CD4-positive, CD25-positive, alpha-beta regulatory T cell (primary cell): ENCODE data around the gene CCDC175. TPM values are rescaled to one million over a fixed set of nuclear protein-coding genes. Genes with fewer than 3 reads are reported as not detected.

Source experiments
- ATAC-seq, 2 donors: fragments of 150-1000 bp; cut with Tn5 transposase; one replicate each; pipeline ENCODE4 v1.10.0; 2021; ENCODE audit warnings: low read depth in 2 of 2, moderate number of reproducible peaks in 2 of 2, moderate library complexity in 1 of 2
- DNase-seq, 3 donors: peaks; one replicate each; pipeline versions ENCODE4 v3.0.0 to v3.0.0-alpha.2; 2012 to 2022; ENCODE audit warnings: mixed read lengths in 1 of 3
- H3K27ac ChIP-seq: one replicate; pipeline ENCODE4 v1.7.0; 2013; ENCODE audit warnings: mild to moderate bottlenecking, low read length; ENCODE audit not compliant: insufficient read depth, poor library complexity, severe bottlenecking
- H3K27me3 ChIP-seq: one replicate; pipeline ENCODE4 v1.7.0; 2013; ENCODE audit warnings: low read length; ENCODE audit not compliant: control insufficient read depth, insufficient read depth
- H3K36me3 ChIP-seq: one replicate; pipeline ENCODE4 v1.7.0; 2013; ENCODE audit warnings: mild to moderate bottlenecking, low read length, moderate library complexity; ENCODE audit not compliant: control insufficient read depth, insufficient read depth
- H3K4me1 ChIP-seq: 2 replicates; pipeline ENCODE4 v1.7.0; 2013; ENCODE audit warnings: mild to moderate bottlenecking, low read length; ENCODE audit not compliant: insufficient read depth, control insufficient read depth, poor library complexity, severe bottlenecking
- H3K4me3 ChIP-seq: one replicate; pipeline ENCODE4 v1.7.0; 2013; ENCODE audit warnings: low read depth, mild to moderate bottlenecking, low read length, moderate library complexity
- H3K9me3 ChIP-seq, 2 experiments: 1 replicate in 1 of 2; 2 replicates in 1 of 2; pipeline ENCODE4 v1.7.0; 2013; ENCODE audit warnings: low read length in 2 of 2, mild to moderate bottlenecking in 1 of 2, moderate library complexity in 1 of 2; ENCODE audit not compliant: control insufficient read depth in 2 of 2
- H3K27ac Mint-ChIP-seq, 3 donors: one replicate each; pipeline ENCODE4 v1.8.0; 2020 to 2022; ENCODE audit warnings: mild to moderate bottlenecking in 3 of 3, mixed read lengths in 3 of 3, moderate library complexity in 2 of 3
- H3K27me3 Mint-ChIP-seq: one replicate; pipeline ENCODE4 v1.8.0; 2022; ENCODE audit warnings: mild to moderate bottlenecking, mixed read lengths
- H3K36me3 Mint-ChIP-seq: one replicate; pipeline ENCODE4 v1.8.0; 2020; ENCODE audit warnings: mixed read lengths
- H3K4me1 Mint-ChIP-seq, 4 donors: one replicate each; pipeline ENCODE4 v1.8.0; 2020 to 2022; ENCODE audit warnings: mixed read lengths in 4 of 4, mild to moderate bottlenecking in 1 of 4
- H3K4me3 Mint-ChIP-seq, 4 donors: one replicate each; pipeline ENCODE4 v1.8.0; 2020 to 2022; ENCODE audit warnings: mild to moderate bottlenecking in 4 of 4, mixed read lengths in 4 of 4, moderate library complexity in 3 of 4
- H3K9me3 Mint-ChIP-seq, 7 donors: one replicate each; pipeline ENCODE4 v1.8.0; 2020 to 2022; ENCODE audit warnings: mixed read lengths in 7 of 7, mild to moderate bottlenecking in 3 of 7, moderate library complexity in 2 of 7
- polyA plus RNA-seq, 4 donors: library from polyadenylated mRNA; unstranded; fragments of 300-500 nt; fragmentation: Illumina TruSeq; gene quantifications; one replicate each; pipeline ENCODE4 v1.2.3, GENCODE V29; 2021
- total RNA-seq: library from RNA; stranded (reverse); gene quantifications from one replicate; pipeline ENCODE4 v1.2.3, GENCODE V29; 2022

CCDC175 gene
- total RNA-seq (0.22 TPM), polyA plus RNA-seq (not detected)

DNA sequence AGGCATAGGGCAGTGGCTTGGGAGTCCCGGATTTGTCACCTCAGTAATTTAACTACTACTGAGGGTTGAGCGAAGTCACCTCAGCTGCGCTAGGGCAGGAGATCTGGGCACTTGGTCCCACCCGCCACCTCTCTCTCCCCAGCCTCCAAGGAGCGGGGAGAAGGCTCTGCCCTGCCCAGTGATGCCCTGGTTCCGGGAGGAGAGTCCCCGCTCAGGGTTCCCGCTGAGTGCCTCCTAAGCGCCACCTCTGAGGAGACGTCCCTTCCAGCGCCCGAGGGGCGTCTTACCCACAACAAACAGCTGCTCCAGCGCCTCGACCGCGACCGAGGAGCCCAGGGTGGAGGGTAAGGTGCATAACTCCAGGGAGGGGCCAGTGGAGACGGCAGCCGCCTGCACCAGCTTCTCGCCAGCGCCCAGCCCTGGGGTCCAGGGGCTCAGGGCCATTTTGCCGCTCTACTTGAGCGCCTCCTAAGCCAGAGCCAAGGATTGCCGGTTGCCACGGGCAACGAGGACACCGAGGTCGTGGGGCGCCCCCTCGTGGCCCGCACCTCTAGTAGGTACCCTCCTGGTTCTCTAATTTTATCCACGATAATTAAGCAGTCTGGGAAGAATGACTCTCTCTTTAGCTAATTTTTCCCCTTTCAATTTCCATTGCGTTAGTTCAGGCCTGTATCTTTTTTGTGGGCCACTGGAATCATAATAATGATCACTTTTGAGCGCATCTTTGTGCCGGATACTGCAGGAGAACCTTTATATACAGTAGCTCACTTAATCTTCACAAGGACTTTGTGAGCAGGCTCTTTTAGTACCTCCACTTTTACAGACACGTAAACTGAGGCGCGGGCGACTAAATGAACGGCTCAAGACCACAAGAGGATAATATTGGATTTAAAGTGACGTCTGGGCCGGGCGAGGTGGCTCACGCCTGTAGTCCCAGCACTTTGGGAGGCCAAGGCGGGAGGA is at the start of gene CCDC175:
Gene CCDC175 (minus strand): TSS at position 481 of the 963 bp plus-strand sequence. CDS start 37 bp downstream, at position 444.
- H3K4me3 ChIP-seq: peak within 1 kb of the TSS; percentile 28
- H3K27ac Mint-ChIP-seq: no peak within 1 kb of the TSS

GRCh38 chr14:59622631-59623030 is 46.0 kb upstream of the CCDC175 start:
- no peak overlapping the region for H3K4me3 ChIP-seq
- peaks cover 2% of the 10 kb centered on the region for H3K27me3 ChIP-seq
- ATAC-seq (no peak), DNase-seq (no peak)
- H3K36me3 ChIP-seq: no peaks in the 10 kb centered on the region
- peaks cover 7% of the 10 kb centered on the region for H3K27me3 Mint-ChIP-seq
- H3K27ac Mint-ChIP-seq: no peak overlapping the region
- no peaks in the 10 kb centered on the region for H3K36me3 Mint-ChIP-seq
- H3K4me1 Mint-ChIP-seq: no peaks in the 10 kb centered on the region
- no peak overlapping the region for H3K27ac ChIP-seq
- no peaks in the 10 kb centered on the region for H3K4me1 ChIP-seq
- peaks cover 0 to 2% (median 0%) of the 10 kb centered on the region in 7 donors for H3K9me3 Mint-ChIP-seq
- H3K4me3 Mint-ChIP-seq: no peak overlapping the region
- H3K9me3 ChIP-seq: no peaks in the 10 kb centered on the region

More for the DNA sequence above, at the start of gene CCDC175:
- Histone ChIP-seq H3K9me3 (no peaks in the 10 kb centered on the region), H3K36me3 (no peaks in the 10 kb centered on the region), H3K4me1 (peaks cover 15% of the 10 kb centered on the region), H3K27ac (no peak within 1 kb of the TSS), H3K27me3 (peaks cover 18% of the 10 kb centered on the region)
- peak within 1 kb of the TSS; percentile 4 to 94 (median 78) for H3K4me3 Mint-ChIP-seq
- H3K9me3 Mint-ChIP-seq: peaks cover 0 to 2% (median 0%) of the 10 kb centered on the region in 7 donors
- DNase-seq: peak; percentile 62 to 80 (median 70)
- peak; percentile 87 to 89 for ATAC-seq
- no peaks in the 10 kb centered on the region for H3K36me3 Mint-ChIP-seq
- peaks cover 32% of the 10 kb centered on the region for H3K27me3 Mint-ChIP-seq
- peaks cover 0 to 14% (median 7%) of the 10 kb centered on the region in 4 donors for H3K4me1 Mint-ChIP-seq

DNA sequence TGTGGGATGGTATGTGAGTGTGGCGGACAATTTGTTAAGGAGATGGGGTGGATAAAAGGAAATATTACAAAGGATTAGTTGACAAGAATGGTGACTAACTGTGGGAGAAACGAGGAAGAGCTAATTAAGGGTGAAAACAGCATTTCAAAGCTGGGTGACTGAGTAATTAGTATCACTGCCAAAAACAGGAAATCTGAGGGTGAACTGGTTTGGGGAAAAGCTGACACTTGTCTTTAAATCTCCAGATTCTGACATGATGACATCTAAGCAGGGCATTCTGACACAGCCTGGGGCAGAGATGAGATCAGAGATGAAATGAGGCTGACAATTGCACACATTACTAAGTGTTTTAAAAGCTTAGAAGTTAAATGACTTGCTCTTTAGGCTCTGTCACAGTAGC is 42.4 kb upstream of the CCDC175 start:
- DNase-seq (no peak), ATAC-seq (no peak)
- Histone ChIP-seq H3K4me1 (no peaks in the 10 kb centered on the region), H3K27ac (no peak overlapping the region), H3K4me3 (no peak overlapping the region), H3K27me3 (no peaks in the 10 kb centered on the region), H3K36me3 (no peaks in the 10 kb centered on the region), H3K9me3 (no peaks in the 10 kb centered on the region)
- Mint-ChIP-seq H3K36me3 (no peaks in the 10 kb centered on the region), H3K27me3 (peaks cover 4% of the 10 kb centered on the region), H3K27ac (no peak overlapping the region), H3K4me3 (no peak overlapping the region), H3K9me3 (peaks cover 0 to 2% (median 0%) of the 10 kb centered on the region in 7 donors), H3K4me1 (no peaks in the 10 kb centered on the region)

- H3K36me3 Mint-ChIP-seq: no peaks in the 10 kb centered on the region
- Histone ChIP-seq H3K4me1 (no peaks in the 10 kb centered on the region), H3K36me3 (no peaks in the 10 kb centered on the region), H3K27ac (no peak overlapping the region), H3K4me3 (no peak overlapping the region), H3K27me3 (peaks cover 2% of the 10 kb centered on the region), H3K9me3 (no peaks in the 10 kb centered on the region)
- peaks cover 0 to 2% (median 0%) of the 10 kb centered on the region in 7 donors for H3K9me3 Mint-ChIP-seq
- DNase-seq (no peak), ATAC-seq (no peak)
- peaks cover 11% of the 10 kb centered on the region for H3K27me3 Mint-ChIP-seq
- H3K4me1 Mint-ChIP-seq: no peaks in the 10 kb centered on the region
- no peak overlapping the region for H3K4me3 Mint-ChIP-seq
- H3K27ac Mint-ChIP-seq: no peak overlapping the region
These were observed 24.4 kb upstream of the CCDC175 start for GRCh38 chr14:59601056-59601455.

- Mint-ChIP-seq H3K36me3 (no peaks in the 10 kb centered on the region), H3K27me3 (peaks cover 8% of the 10 kb centered on the region), H3K4me1 (no peaks in the 10 kb centered on the region), H3K4me3 (no peak overlapping the region), H3K27ac (no peak overlapping the region), H3K9me3 (peaks cover 0 to 2% (median 0%) of the 10 kb centered on the region in 7 donors)
- DNase-seq (no peak), ATAC-seq (no peak)
- Histone ChIP-seq H3K4me3 (no peak overlapping the region), H3K36me3 (no peaks in the 10 kb centered on the region), H3K27ac (no peak overlapping the region), H3K4me1 (no peaks in the 10 kb centered on the region), H3K9me3 (no peaks in the 10 kb centered on the region), H3K27me3 (peaks cover 2% of the 10 kb centered on the region)
These were observed 23.8 kb upstream of the CCDC175 start for GRCh38 chr14:59600211-59600945.

GRCh38 chr14:59595071-59595470 is 18.5 kb upstream of the CCDC175 start:
- Mint-ChIP-seq H3K4me1 (no peaks in the 10 kb centered on the region), H3K27me3 (peaks cover 6% of the 10 kb centered on the region), H3K36me3 (no peaks in the 10 kb centered on the region), H3K4me3 (no peak overlapping the region), H3K9me3 (peaks cover 0 to 8% (median 0%) of the 10 kb centered on the region in 7 donors), H3K27ac (no peak overlapping the region)
- Histone ChIP-seq H3K27me3 (peaks cover 4% of the 10 kb centered on the region), H3K36me3 (no peaks in the 10 kb centered on the region), H3K9me3 (no peaks in the 10 kb centered on the region), H3K4me1 (no peaks in the 10 kb centered on the region), H3K27ac (no peak overlapping the region), H3K4me3 (no peak overlapping the region)
- DNase-seq (no peak), ATAC-seq (no peak)

DNA sequence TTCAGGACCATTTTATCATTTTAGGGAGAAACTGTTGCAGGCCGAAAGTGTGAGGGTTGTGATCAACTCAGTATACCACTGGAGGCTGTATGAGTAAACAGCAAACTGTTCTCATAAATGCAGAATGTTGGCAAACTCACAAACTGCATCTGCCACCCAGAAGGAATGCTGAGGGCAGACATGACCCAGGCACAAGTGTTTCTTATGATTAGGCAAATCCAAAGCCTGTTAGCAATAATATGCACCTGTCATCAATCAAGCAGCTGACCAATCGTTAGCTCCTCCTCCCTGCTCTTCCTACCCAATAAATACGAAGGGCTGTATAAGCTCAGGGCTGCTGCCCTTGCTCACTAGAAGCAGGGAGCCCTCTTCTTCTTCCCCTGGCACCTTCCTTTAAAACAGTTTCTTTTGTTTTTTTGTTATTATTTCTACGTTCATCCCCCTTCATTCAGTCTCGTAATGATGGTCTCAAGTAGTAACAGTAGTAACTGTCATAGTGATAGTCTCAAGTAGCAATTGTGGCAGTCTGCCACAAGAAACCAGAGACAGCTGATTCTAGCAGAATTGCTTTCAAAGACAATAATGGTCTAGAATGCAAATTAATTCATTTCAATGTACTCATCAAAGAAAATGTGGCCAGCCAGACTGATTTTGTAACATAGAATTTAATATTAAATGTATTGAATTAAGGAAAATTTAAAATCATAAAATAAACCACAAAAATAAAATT is 15.2 kb upstream of the CCDC175 start:
- peaks cover 4% of the 10 kb centered on the region for H3K27me3 Mint-ChIP-seq
- ATAC-seq: no peak

More for the DNA sequence above, 15.2 kb upstream of the CCDC175 start:
- H3K4me1 Mint-ChIP-seq: peaks cover 0 to 3% (median 0%) of the 10 kb centered on the region in 4 donors
- H3K4me3 ChIP-seq: no peak overlapping the region
- no peak overlapping the region for H3K27ac Mint-ChIP-seq
- no peaks in the 10 kb centered on the region for H3K4me1 ChIP-seq
- peaks cover 0 to 8% (median 0%) of the 10 kb centered on the region in 7 donors for H3K9me3 Mint-ChIP-seq
- H3K27me3 ChIP-seq: peaks cover 4% of the 10 kb centered on the region
- H3K9me3 ChIP-seq: no peaks in the 10 kb centered on the region
- H3K36me3 Mint-ChIP-seq: no peaks in the 10 kb centered on the region
- no peaks in the 10 kb centered on the region for H3K36me3 ChIP-seq
- H3K4me3 Mint-ChIP-seq: no peak overlapping the region
- H3K27ac ChIP-seq: no peak overlapping the region
- no peak for DNase-seq
